Renal pelvis (tissue), 4 donors: ENCODE data around the gene EBNA1BP2. TPM values are rescaled to one million over a fixed set of nuclear protein-coding genes. Genes with fewer than 3 reads are reported as not detected.
"Not testable (repeated sequence)": the region's sequence is repeated elsewhere in the genome, so short reads cannot be mapped to it uniquely, and the experiment has no call there.

Experiments
- DNase-seq: peaks from one replicate; pipeline ENCODE4 v3.0.0-alpha.2; 2013
- polyA plus RNA-seq, 3 donors: library from polyadenylated mRNA; unstranded; fragments of 120-200 nt; gene quantifications; one replicate each; pipeline ENCODE4 v1.2.1, GENCODE V29; 2013; ENCODE audit not compliant: insufficient read length in 3 of 3

The EBNA1BP2 gene
- polyA plus RNA-seq, 3 donors: 76.3 to 81.9 (median 79.5) TPM

DNA sequence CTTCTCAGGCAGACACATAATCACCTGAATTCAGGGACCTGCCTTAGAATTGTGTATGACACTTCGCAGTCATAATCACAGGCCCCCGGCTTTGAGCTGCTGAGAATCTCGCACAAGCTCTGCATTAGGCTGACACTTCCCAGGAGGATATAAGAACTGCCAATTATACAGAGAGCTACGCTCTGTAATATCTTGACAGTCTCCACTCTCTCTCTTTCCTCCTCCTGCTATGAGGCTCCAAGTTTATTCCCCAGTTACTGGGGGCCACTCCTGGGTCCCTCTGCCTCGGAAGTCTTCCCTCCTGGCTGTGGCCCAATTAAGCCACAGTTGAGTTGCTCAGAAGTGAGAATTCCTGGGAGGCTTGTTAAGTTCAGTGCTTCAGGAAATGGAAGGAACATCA lies 42.7 kb downstream of the EBNA1BP2 start:
- DNase-seq: no peak

DNA sequence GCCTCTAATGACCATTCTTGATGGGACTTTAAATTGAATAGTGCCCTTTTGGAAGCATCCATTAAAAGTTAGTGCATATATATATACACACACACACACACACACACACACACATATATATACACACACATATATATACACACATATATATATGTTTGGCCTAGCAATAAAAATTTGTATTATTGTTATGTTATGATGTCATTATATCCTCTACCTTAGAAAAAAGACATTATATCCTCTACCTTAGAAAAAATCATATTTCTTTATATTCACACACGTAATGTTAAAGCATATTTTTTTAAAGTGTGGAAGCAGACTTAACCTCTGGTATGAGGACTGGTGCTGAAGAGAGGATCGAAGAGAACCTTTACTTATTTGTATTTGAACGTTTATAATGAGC lies 43.3 kb downstream of the EBNA1BP2 start:
- DNase-seq: no peak

DNA sequence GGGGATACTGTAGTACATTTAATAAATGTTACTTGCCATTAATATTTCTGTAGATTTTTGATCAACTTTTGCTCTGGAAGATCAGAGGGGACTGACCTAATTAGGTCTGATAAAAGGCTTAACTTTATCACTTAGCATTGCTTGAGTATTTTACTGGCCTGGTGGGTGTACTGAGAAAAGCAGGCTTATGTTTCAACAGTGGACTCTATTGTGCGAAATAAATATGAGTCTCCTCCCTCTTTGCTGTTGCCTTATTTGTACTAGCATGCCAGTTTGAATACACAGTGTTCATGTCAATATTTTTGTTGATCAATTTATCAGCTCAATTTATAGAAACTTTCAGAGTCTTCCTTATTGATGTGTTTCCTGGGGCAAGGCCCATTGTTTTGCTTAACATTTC lies 49.1 kb downstream of the EBNA1BP2 start:
- no peak for DNase-seq

DNA sequence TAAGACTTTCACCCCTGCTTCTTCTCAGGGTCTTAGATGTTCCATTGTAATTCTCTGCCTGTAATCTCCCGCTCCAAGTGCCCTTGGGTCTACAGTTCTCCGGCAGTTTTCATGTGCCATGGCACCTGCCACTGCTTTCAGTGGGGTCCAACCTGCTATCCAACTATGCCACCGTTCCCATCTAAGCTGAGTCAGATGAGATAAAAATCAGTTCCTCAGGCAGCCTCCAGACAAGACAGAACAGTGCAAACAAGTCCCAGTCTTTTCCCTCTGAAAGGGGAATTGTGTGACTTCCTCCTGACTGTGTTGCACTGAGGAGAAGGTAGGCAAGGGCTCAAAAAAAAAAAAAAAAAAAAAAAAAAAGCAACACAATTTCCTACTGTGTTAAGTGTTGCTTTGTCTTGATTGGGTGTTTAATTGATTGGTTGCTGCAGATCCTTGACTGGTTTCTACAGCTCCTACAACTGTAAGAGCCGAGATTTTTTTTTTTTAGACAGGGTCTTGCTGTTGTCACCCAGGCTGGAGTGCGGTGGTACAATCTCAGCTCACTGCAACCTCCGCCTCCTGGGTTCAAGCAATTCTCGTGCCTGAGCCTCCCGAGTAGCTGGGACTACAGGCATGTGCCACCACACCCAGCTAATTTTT lies 50.7 kb downstream of the EBNA1BP2 start:
- no peak for DNase-seq

DNA sequence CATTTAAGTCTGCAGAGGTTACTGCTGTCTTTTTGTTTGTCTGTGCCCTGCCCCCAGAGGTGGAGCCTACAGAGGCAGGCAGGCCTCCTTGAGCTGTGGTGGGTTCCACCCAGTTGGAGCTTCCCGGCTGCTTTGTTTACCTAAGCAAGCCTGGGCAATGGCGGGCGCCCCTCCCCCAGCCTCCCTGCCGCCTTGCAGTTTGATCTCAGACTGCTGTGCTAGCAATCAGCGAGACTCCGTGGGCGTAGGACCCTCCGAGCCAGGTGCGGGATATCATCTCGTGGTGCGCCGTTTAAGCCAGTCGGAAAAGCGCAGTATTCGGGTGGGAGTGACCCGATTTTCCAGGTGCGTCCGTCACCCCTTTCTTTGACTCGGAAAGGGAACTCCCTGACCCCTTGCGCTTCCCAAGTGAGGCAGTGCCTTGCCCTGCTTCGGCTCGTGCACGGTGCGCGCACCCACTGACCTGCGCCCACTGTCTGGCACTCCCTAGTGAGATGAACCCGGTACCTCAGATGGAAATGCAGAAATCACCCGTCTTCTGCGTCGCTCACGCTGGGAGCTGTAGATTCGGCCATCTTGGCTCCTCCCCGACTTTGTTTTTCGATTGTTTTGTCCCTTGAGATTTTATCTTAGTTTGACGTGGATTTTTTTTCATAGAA lies 52.0 kb downstream of the EBNA1BP2 start:
- DNase-seq: not testable (repeated sequence)

Other genes with a start within 250 kb of the EBNA1BP2 start
- gene SLC2A1, start 213.4 kb downstream of the EBNA1BP2 start, polyA plus RNA-seq: 10 to 100 TPM; 44.5 to 48.1 (median 45.5) TPM
- 1 to 10 TPM; 2.6 to 5.9 (median 4.7) TPM for gene CFAP57, start within 50 bp of the EBNA1BP2 start, polyA plus RNA-seq
- 10 to 100 TPM; 16.4 to 16.9 (median 16.6) TPM for gene TMEM125, start 97.7 kb upstream of the EBNA1BP2 start, polyA plus RNA-seq
- gene C1orf210, start 113.3 kb upstream of the EBNA1BP2 start, polyA plus RNA-seq: 10 to 100 TPM; 24.0 to 30.7 (median 28.4) TPM
- 10 to 100 TPM; 52.1 to 63.4 (median 53.6) TPM for gene TIE1, start 128.7 kb upstream of the EBNA1BP2 start, polyA plus RNA-seq
- gene MPL, start 165.5 kb upstream of the EBNA1BP2 start, polyA plus RNA-seq: under 1 TPM; 0.42 to 0.78 (median 0.65) TPM
- gene CDC20, start 186.7 kb upstream of the EBNA1BP2 start, polyA plus RNA-seq: 10 to 100 TPM; 36.9 to 49.9 (median 44.3) TPM
- gene ELOVL1, start 195.7 kb upstream of the EBNA1BP2 start, polyA plus RNA-seq: 10 to 100 TPM; 85.4 to 92.0 (median 88.8) TPM
- gene MED8, start 217.5 kb upstream of the EBNA1BP2 start, polyA plus RNA-seq: 10 to 100 TPM; 39.3 to 44.6 (median 42.2) TPM
- gene SZT2, start 217.6 kb upstream of the EBNA1BP2 start, polyA plus RNA-seq: 10 to 100 TPM; 21.4 to 34.7 (median 33.0) TPM